ENCODE data around the gene RAB9A. TPM values are rescaled to one million over a fixed set of nuclear protein-coding genes. Genes with fewer than 3 reads are reported as not detected.
"Not testable (repeated sequence)": the region's sequence is repeated elsewhere in the genome, so short reads cannot be mapped to it uniquely, and the experiment has no call there.

Gene RAB9A
- total RNA-seq, 1 donor from 2014 or later = 14.2 TPM

- Mint-ChIP-seq H3K4me1 (ENCODE audit: low read depth, unreplicated experiment) (no peaks in the 10 kb centered on the region), H3K27me3 (ENCODE audit: unreplicated experiment) (peaks cover 1% of the 10 kb centered on the region), H3K36me3 (ENCODE audit: unreplicated experiment) (no peaks in the 10 kb centered on the region), H3K27ac (ENCODE audit: unreplicated experiment) (no peak overlapping the region), H3K4me3 (ENCODE audit: unreplicated experiment) (no peak overlapping the region), H3K9me3 (ENCODE audit: unreplicated experiment) (peaks cover 2% of the 10 kb centered on the region)
- no peak for DNase-seq
- TF ChIP-seq, protein P1, sequence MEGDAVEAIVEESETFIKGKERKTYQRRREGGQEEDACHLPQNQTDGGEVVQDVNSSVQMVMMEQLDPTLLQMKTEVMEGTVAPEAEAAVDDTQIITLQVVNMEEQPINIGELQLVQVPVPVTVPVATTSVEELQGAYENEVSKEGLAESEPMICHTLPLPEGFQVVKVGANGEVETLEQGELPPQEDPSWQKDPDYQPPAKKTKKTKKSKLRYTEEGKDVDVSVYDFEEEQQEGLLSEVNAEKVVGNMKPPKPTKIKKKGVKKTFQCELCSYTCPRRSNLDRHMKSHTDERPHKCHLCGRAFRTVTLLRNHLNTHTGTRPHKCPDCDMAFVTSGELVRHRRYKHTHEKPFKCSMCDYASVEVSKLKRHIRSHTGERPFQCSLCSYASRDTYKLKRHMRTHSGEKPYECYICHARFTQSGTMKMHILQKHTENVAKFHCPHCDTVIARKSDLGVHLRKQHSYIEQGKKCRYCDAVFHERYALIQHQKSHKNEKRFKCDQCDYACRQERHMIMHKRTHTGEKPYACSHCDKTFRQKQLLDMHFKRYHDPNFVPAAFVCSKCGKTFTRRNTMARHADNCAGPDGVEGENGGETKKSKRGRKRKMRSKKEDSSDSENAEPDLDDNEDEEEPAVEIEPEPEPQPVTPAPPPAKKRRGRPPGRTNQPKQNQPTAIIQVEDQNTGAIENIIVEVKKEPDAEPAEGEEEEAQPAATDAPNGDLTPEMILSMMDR (IDR thresholded peaks at IDR 0.05; ENCODE audit: partially characterized antibody, unreplicated experiment) = no peak
Observed at GRCh38 chrX:13670197-13670596, 18.7 kb upstream of the RAB9A start.

- H3K4me3 Mint-ChIP-seq (ENCODE audit: unreplicated experiment) = no peak overlapping the region
- H3K36me3 Mint-ChIP-seq (ENCODE audit: unreplicated experiment) = no peaks in the 10 kb centered on the region
- peaks cover 1% of the 10 kb centered on the region for H3K27me3 Mint-ChIP-seq (ENCODE audit: unreplicated experiment)
- H3K4me1 Mint-ChIP-seq (ENCODE audit: low read depth, unreplicated experiment) = no peaks in the 10 kb centered on the region
- no peak overlapping the region for H3K27ac Mint-ChIP-seq (ENCODE audit: unreplicated experiment)
- peaks cover 2% of the 10 kb centered on the region for H3K9me3 Mint-ChIP-seq (ENCODE audit: unreplicated experiment)
- TF ChIP-seq, protein P1 (IDR thresholded peaks at IDR 0.05; ENCODE audit: partially characterized antibody, unreplicated experiment) = no peak
- DNase-seq = no peak
Observed at GRCh38 chrX:13673016-13673415, 15.9 kb upstream of the RAB9A start.

GRCh38 chrX:13676885-13677284, 12.0 kb upstream of the RAB9A start:
- Mint-ChIP-seq H3K27ac (ENCODE audit: unreplicated experiment) (no peak overlapping the region), H3K9me3 (ENCODE audit: unreplicated experiment) (no peaks in the 10 kb centered on the region), H3K36me3 (ENCODE audit: unreplicated experiment) (no peaks in the 10 kb centered on the region), H3K4me1 (ENCODE audit: low read depth, unreplicated experiment) (no peaks in the 10 kb centered on the region), H3K27me3 (ENCODE audit: unreplicated experiment) (peaks cover 1% of the 10 kb centered on the region), H3K4me3 (ENCODE audit: unreplicated experiment) (no peak overlapping the region)
- TF ChIP-seq, protein P1 (IDR thresholded peaks at IDR 0.05; ENCODE audit: partially characterized antibody, unreplicated experiment) = no peak
- no peak for DNase-seq

DNA sequence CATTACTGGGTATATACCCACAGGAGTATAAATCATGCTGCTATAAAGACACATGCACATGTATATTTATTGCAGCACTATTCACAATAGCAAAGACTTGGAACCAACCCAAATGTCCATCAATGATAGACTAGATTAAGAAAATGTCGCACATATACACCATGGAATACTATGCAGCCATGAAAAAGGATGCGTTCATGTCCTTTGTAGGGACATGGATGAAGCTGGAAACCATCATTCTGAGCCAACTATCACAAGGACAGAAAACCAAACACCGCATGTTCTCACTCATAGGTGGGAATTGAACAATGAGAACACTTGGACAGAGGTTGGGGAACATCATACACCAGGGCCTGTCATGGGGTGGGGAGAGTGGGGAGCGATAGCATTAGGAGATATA, 9.2 kb upstream of the RAB9A start:
- not testable (repeated sequence) for H3K4me3 Mint-ChIP-seq (ENCODE audit: unreplicated experiment); H3K27me3 Mint-ChIP-seq (ENCODE audit: unreplicated experiment); H3K9me3 Mint-ChIP-seq (ENCODE audit: unreplicated experiment)

DNA sequence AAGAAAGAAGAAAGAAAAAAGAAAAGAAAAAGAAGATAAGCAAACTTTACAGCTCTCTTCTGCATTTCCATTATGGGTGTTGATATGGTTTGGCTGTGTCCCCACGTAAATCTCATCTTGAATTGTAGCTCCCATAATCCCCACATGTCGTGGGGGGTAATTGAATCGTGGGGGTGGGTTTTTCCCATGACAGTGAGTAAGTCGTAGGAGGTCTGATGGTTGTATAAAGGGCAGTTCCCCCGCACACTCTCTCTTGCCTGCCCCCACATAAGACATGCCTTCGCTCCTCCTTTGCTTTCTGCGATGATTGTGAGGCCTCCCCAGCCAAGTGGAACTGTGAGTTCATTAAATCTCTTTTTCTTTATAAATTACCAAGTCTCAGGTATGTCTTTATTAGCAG, 7.3 kb upstream of the RAB9A start:
- Mint-ChIP-seq H3K4me3 (ENCODE audit: unreplicated experiment) (no peak overlapping the region), H3K27ac (ENCODE audit: unreplicated experiment) (no peak overlapping the region), H3K27me3 (ENCODE audit: unreplicated experiment) (no peaks in the 10 kb centered on the region), H3K4me1 (ENCODE audit: low read depth, unreplicated experiment) (no peaks in the 10 kb centered on the region), H3K9me3 (ENCODE audit: unreplicated experiment) (no peaks in the 10 kb centered on the region), H3K36me3 (ENCODE audit: unreplicated experiment) (no peaks in the 10 kb centered on the region)
- TF ChIP-seq, protein P1 (IDR thresholded peaks at IDR 0.05; ENCODE audit: partially characterized antibody, unreplicated experiment) = no peak
- no peak for DNase-seq

More for the DNA sequence above, 9.2 kb upstream of the RAB9A start:
- H3K4me1 Mint-ChIP-seq (ENCODE audit: low read depth, unreplicated experiment); H3K27ac Mint-ChIP-seq (ENCODE audit: unreplicated experiment); H3K36me3 Mint-ChIP-seq (ENCODE audit: unreplicated experiment); DNase-seq: not testable (repeated sequence)

- TF ChIP-seq, protein P1 (IDR thresholded peaks at IDR 0.05; ENCODE audit: partially characterized antibody, unreplicated experiment) = no peak
- Mint-ChIP-seq H3K4me3 (ENCODE audit: unreplicated experiment) (no peak overlapping the region), H3K36me3 (ENCODE audit: unreplicated experiment) (no peaks in the 10 kb centered on the region), H3K9me3 (ENCODE audit: unreplicated experiment) (no peaks in the 10 kb centered on the region), H3K27me3 (ENCODE audit: unreplicated experiment) (no peaks in the 10 kb centered on the region), H3K4me1 (ENCODE audit: low read depth, unreplicated experiment) (no peaks in the 10 kb centered on the region), H3K27ac (ENCODE audit: unreplicated experiment) (no peak overlapping the region)
- no peak for DNase-seq
Observed at GRCh38 chrX:13684361-13684760, 4.6 kb upstream of the RAB9A start.
